Measurements from ENCODE around the gene OLFML2B.

The OLFML2B gene

DNA sequence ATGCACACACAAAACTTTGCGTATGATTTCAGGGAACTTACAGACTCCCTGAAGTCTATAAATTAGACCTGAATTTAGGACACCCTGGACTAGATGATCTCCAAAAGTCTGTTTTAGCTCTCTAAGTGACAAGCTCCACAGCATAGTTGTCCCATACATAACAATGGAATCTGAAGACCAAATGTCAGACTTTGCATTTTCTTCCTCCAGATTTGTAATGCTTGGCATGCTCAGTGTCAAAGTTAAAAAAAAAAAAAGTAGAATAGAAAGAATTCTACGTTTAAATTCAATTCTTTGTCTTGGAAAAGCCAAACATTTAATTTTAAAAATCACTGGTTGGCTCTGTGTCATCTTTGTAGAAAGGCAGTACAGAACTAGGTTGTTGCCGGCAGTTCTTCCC is 66.7 kb downstream of the OLFML2B start:
- H3K4me1 ChIP-seq (ENCODE audit: control insufficient read depth, insufficient read depth, low read length): peaks cover 3% of the 10 kb centered on the region

DNA sequence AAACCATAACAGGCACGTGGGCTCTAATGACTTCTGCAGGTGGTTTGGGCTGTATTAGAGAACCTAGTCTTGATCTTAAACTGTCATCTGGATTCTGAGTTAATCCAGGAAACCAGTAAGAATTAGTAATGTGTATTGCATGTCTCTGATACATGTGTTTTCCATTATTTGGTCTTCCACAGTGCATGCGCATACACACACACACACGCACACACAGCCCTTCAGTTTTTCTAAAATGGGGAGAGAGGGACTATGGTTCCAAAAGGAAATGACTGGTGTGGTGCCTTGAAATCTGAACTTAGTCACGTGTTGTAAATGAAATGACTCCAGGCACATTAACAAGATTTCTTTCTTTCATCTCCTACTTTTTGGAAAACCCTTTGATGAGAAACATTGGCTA is 67.6 kb downstream of the OLFML2B start:
- no peaks in the 10 kb centered on the region for H3K9me3 ChIP-seq (ENCODE audit: control insufficient read depth in 2 of 2, low read length in 2 of 2)
- H3K4me3 ChIP-seq (ENCODE audit: low read length in 2 of 2): no peak overlapping the region
- H3K27me3 ChIP-seq (ENCODE audit: control insufficient read depth in 1 of 2, insufficient read depth in 2 of 2, low read length in 2 of 2): no peaks in the 10 kb centered on the region
- H3K27ac ChIP-seq (ENCODE audit: low read length): no peak overlapping the region
- H3K36me3 ChIP-seq (ENCODE audit: control insufficient read depth in 2 of 2, insufficient read depth in 2 of 2, low read length in 2 of 2): peaks cover 6 to 9% of the 10 kb centered on the region in 2 donors
- H3K4me1 ChIP-seq (ENCODE audit: control insufficient read depth, insufficient read depth, low read length): peaks cover 3% of the 10 kb centered on the region
- H3K9ac ChIP-seq (ENCODE audit: low read length in 2 of 2): no peak overlapping the region

More for the DNA sequence above, 66.7 kb downstream of the OLFML2B start:
- no peak overlapping the region for H3K27ac ChIP-seq (ENCODE audit: low read length)
- peaks cover 6 to 9% of the 10 kb centered on the region in 2 donors for H3K36me3 ChIP-seq (ENCODE audit: control insufficient read depth in 2 of 2, insufficient read depth in 2 of 2, low read length in 2 of 2)
- no peak overlapping the region for H3K9ac ChIP-seq (ENCODE audit: low read length in 2 of 2)
- H3K9me3 ChIP-seq (ENCODE audit: control insufficient read depth in 2 of 2, low read length in 2 of 2): no peaks in the 10 kb centered on the region
- no peak overlapping the region for H3K4me3 ChIP-seq (ENCODE audit: low read length in 2 of 2)
- H3K27me3 ChIP-seq (ENCODE audit: control insufficient read depth in 1 of 2, insufficient read depth in 2 of 2, low read length in 2 of 2): no peaks in the 10 kb centered on the region

DNA sequence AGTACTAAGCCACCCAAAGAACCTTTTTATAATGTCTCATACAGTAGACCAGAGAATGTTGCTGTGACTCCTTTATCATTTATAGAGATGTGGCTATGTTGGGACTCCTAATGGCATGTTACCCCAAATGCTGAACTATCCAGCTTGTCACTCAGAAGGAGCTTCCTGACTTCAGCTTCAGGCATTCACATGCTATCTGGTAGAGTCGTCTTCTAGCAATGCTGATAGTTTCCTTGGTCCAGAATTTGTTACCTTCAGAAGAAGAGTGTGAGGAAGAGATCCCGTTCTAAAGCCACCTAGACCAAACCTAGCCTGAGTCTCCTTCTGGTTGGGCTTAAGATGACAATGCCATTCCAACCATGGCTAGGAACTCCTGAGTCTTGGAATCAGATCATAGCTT is 68.1 kb downstream of the OLFML2B start:
- peaks cover 3% of the 10 kb centered on the region for H3K4me1 ChIP-seq (ENCODE audit: control insufficient read depth, insufficient read depth, low read length)
- no peak overlapping the region for H3K4me3 ChIP-seq (ENCODE audit: low read length in 2 of 2)
- no peak overlapping the region for H3K9ac ChIP-seq (ENCODE audit: low read length in 2 of 2)
- H3K36me3 ChIP-seq (ENCODE audit: control insufficient read depth in 2 of 2, insufficient read depth in 2 of 2, low read length in 2 of 2): peaks cover 4 to 9% of the 10 kb centered on the region in 2 donors
- H3K9me3 ChIP-seq (ENCODE audit: control insufficient read depth in 2 of 2, low read length in 2 of 2): no peaks in the 10 kb centered on the region
- no peak overlapping the region for H3K27ac ChIP-seq (ENCODE audit: low read length)
- H3K27me3 ChIP-seq (ENCODE audit: control insufficient read depth in 1 of 2, insufficient read depth in 2 of 2, low read length in 2 of 2): no peaks in the 10 kb centered on the region

DNA sequence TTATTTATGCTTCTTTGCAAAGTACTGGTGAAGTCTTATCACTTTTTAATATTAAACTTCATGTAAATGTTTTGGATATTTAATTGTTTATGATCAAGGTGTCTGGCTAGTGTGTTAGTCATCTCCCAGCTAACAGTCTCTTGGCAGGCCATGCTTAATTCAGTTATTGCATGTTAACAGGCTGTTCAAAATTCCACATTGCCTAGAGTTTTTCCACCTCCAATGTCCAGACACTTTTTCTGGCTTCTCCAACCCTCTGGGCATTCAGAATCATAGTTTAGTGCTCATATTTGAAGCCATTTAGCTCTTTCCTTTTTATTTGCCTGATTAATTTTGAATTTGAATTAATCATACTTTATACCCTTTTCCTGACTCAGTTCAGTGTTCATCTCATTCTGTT is 69.2 kb downstream of the OLFML2B start:
- Histone ChIP-seq H3K36me3 (ENCODE audit: control insufficient read depth in 2 of 2, insufficient read depth in 2 of 2, low read length in 2 of 2) (peaks cover 4 to 9% of the 10 kb centered on the region in 2 donors), H3K4me1 (ENCODE audit: control insufficient read depth, insufficient read depth, low read length) (peaks cover 3% of the 10 kb centered on the region), H3K27ac (ENCODE audit: low read length) (no peak overlapping the region), H3K9me3 (ENCODE audit: control insufficient read depth in 2 of 2, low read length in 2 of 2) (no peaks in the 10 kb centered on the region), H3K4me3 (ENCODE audit: low read length in 2 of 2) (no peak overlapping the region), H3K9ac (ENCODE audit: low read length in 2 of 2) (no peak overlapping the region), H3K27me3 (ENCODE audit: control insufficient read depth in 1 of 2, insufficient read depth in 2 of 2, low read length in 2 of 2) (no peaks in the 10 kb centered on the region)

DNA sequence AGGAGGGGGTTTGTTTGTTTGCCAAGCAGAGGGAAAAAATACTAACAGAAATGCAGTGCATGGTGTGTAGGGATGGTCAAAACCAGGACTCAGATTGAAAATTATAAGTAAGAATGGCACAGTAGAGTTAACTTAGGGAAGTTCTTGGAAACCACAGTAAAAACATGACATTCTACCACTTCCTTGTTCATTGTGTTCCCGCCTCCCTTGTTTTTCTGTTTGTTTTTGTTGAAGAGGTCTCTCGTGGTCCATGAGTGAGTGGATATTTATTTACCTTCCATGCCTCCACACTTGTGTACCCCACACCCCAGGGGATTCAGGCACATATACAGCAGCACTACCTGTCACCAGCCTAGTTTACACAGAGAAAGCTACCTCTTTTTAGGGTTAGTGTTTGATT is 69.6 kb downstream of the OLFML2B start:
- Histone ChIP-seq H3K36me3 (ENCODE audit: control insufficient read depth in 2 of 2, insufficient read depth in 2 of 2, low read length in 2 of 2) (peaks cover 4 to 9% of the 10 kb centered on the region in 2 donors), H3K9me3 (ENCODE audit: control insufficient read depth in 2 of 2, low read length in 2 of 2) (no peaks in the 10 kb centered on the region), H3K4me3 (ENCODE audit: low read length in 2 of 2) (no peak overlapping the region), H3K27ac (ENCODE audit: low read length) (no peak overlapping the region), H3K4me1 (ENCODE audit: control insufficient read depth, insufficient read depth, low read length) (peaks cover 3% of the 10 kb centered on the region), H3K9ac (ENCODE audit: low read length in 2 of 2) (no peak overlapping the region), H3K27me3 (ENCODE audit: control insufficient read depth in 1 of 2, insufficient read depth in 2 of 2, low read length in 2 of 2) (no peaks in the 10 kb centered on the region)

DNA sequence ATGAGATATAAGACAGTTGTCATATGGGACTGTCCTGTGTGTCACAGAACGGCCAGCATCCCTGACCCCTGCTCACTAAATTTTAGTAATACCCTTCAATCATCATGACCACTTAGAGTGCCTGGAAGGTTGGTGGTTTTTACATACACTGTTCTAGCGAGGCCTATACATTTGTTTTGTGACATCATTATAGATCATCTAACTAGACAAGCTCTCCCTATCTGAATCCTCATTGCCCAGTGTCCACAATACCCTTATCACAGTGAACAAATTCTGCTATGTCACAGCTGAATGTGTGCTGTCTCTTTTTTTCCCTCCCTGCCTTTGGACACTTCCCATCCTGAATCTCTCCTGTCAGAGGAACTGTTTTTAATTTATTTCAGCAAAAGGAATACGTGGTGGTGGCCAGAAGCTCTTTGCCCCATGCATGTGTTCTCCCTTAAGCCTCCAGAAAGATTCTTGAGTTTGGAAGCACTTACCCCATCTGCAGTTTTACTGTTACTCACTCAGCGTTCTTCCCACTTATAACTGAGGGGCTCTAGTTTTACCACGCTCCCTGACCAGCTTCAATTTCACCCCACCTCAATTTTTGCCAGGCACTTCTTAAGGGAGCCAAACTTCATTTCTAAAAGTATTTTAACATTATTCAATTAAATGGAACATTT is 70.3 kb downstream of the OLFML2B start:
- Histone ChIP-seq H3K9me3 (ENCODE audit: control insufficient read depth in 2 of 2, low read length in 2 of 2) (no peaks in the 10 kb centered on the region), H3K27me3 (ENCODE audit: control insufficient read depth in 1 of 2, insufficient read depth in 2 of 2, low read length in 2 of 2) (no peaks in the 10 kb centered on the region), H3K36me3 (ENCODE audit: control insufficient read depth in 2 of 2, insufficient read depth in 2 of 2, low read length in 2 of 2) (peaks cover 0 to 4% of the 10 kb centered on the region in 2 donors), H3K9ac (ENCODE audit: low read length in 2 of 2) (no peak overlapping the region), H3K4me3 (ENCODE audit: low read length in 2 of 2) (no peak overlapping the region), H3K4me1 (ENCODE audit: control insufficient read depth, insufficient read depth, low read length) (peaks cover 3% of the 10 kb centered on the region), H3K27ac (ENCODE audit: low read length) (no peak overlapping the region)

DNA sequence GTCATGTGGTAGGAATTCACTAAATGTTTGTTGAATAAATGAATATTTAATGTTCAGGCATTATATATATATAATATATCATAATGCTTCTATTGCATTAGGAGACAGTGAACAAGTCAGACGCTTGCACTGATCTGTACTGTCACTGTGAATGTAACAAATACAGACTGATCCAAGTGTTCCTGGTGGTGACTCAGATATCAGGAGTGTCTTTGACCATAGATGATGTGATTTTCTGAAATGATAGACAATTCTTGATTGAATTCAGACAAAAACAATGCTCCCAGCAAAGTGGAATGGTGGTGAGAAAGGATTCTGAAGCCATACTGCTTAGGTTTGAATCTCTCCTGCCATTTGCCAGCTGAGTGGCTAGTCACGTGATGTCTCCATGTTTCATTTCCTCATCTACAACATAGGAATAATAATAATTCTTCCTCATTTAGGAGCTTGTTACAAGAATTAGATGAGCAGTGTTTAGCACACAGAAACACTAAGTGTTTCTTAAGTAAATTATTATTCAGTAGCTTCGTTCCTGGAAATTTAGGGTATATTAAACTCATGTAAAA is 71.0 kb downstream of the OLFML2B start:
- H3K9ac ChIP-seq (ENCODE audit: low read length in 2 of 2): no peak overlapping the region
- no peaks in the 10 kb centered on the region for H3K9me3 ChIP-seq (ENCODE audit: control insufficient read depth in 2 of 2, low read length in 2 of 2)
- H3K4me1 ChIP-seq (ENCODE audit: control insufficient read depth, insufficient read depth, low read length): peaks cover 3% of the 10 kb centered on the region
- no peak overlapping the region for H3K27ac ChIP-seq (ENCODE audit: low read length)
- no peaks in the 10 kb centered on the region for H3K27me3 ChIP-seq (ENCODE audit: control insufficient read depth in 1 of 2, insufficient read depth in 2 of 2, low read length in 2 of 2)
- H3K36me3 ChIP-seq (ENCODE audit: control insufficient read depth in 2 of 2, insufficient read depth in 2 of 2, low read length in 2 of 2): no peaks in the 10 kb centered on the region
- no peak overlapping the region for H3K4me3 ChIP-seq (ENCODE audit: low read length in 2 of 2)

DNA sequence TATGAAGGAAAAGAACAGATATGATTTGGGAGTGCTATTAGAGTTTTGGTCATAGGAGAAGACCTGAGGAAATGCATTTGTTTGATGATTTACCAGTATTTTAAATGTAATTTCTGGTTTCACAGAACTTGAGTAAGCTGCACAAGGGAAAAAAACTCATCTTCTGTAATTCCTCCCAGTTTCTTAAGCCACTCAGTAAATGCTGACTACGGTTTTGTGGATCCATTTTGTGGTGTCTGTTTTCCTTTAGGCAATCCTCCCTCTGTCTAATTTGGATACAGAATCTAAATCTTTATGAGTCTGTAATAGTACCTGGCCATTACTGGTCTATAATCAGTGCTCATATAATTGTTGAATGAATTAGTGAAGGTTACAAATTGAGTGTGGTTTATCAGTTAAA is 72.0 kb downstream of the OLFML2B start:
- Histone ChIP-seq H3K4me3 (ENCODE audit: low read length in 2 of 2) (no peak overlapping the region), H3K27ac (ENCODE audit: low read length) (no peak overlapping the region), H3K27me3 (ENCODE audit: control insufficient read depth in 1 of 2, insufficient read depth in 2 of 2, low read length in 2 of 2) (no peaks in the 10 kb centered on the region), H3K4me1 (ENCODE audit: control insufficient read depth, insufficient read depth, low read length) (peaks cover 3% of the 10 kb centered on the region), H3K9ac (ENCODE audit: low read length in 2 of 2) (no peak overlapping the region), H3K36me3 (ENCODE audit: control insufficient read depth in 2 of 2, insufficient read depth in 2 of 2, low read length in 2 of 2) (no peaks in the 10 kb centered on the region), H3K9me3 (ENCODE audit: control insufficient read depth in 2 of 2, low read length in 2 of 2) (no peaks in the 10 kb centered on the region)

DNA sequence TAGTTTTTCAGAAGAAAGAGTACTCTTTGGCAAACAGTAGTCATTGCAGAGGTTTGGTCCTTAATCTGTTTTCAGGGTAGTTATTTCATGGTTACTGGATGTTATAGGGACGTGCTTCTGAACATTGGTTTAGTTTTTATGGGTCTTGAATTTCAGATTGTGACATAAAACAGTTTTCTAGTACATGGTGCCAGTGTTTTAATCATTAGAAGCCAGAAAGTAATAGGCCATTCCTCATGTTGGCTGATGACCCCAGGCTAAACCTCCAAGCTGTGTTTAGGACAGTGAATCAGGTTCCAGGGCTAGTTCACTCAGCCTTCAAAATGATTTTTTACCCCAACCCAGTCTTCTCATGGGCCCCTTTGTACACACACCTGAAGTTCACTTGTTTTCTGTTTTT is 73.3 kb downstream of the OLFML2B start:
- no peak overlapping the region for H3K27ac ChIP-seq (ENCODE audit: low read length)
- no peak overlapping the region for H3K4me3 ChIP-seq (ENCODE audit: low read length in 2 of 2)
- peaks cover 3% of the 10 kb centered on the region for H3K4me1 ChIP-seq (ENCODE audit: control insufficient read depth, insufficient read depth, low read length)
- H3K9ac ChIP-seq (ENCODE audit: low read length in 2 of 2): no peak overlapping the region
- H3K36me3 ChIP-seq (ENCODE audit: control insufficient read depth in 2 of 2, insufficient read depth in 2 of 2, low read length in 2 of 2): no peaks in the 10 kb centered on the region
- H3K9me3 ChIP-seq (ENCODE audit: control insufficient read depth in 2 of 2, low read length in 2 of 2): no peaks in the 10 kb centered on the region
- H3K27me3 ChIP-seq (ENCODE audit: control insufficient read depth in 1 of 2, insufficient read depth in 2 of 2, low read length in 2 of 2): no peaks in the 10 kb centered on the region

DNA sequence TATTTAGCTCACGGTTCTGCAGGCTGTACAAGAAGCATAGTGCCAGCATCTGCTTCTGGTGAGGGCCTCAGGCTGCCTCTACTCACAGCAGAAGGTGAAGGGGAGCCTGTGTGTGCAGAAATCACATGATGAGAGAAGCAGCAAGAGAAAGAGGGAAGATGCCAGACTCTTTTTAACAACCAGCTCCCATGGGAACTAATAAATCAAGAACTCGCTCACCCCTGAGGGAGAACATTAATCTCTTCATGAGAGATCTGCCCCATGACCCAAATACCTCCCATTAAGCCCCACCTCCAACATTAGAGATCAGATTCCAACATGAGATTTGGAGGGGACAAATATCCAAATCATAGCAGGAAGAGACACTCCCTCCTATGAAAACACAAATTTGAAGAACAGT is 74.1 kb downstream of the OLFML2B start:
- Histone ChIP-seq H3K27me3 (ENCODE audit: control insufficient read depth in 1 of 2, insufficient read depth in 2 of 2, low read length in 2 of 2) (no peaks in the 10 kb centered on the region), H3K9ac (ENCODE audit: low read length in 2 of 2) (no peak overlapping the region), H3K4me1 (ENCODE audit: control insufficient read depth, insufficient read depth, low read length) (peaks cover 3% of the 10 kb centered on the region), H3K4me3 (ENCODE audit: low read length in 2 of 2) (no peak overlapping the region), H3K36me3 (ENCODE audit: control insufficient read depth in 2 of 2, insufficient read depth in 2 of 2, low read length in 2 of 2) (peaks cover 0 to 3% of the 10 kb centered on the region in 2 donors), H3K27ac (ENCODE audit: low read length) (no peak overlapping the region), H3K9me3 (ENCODE audit: control insufficient read depth in 2 of 2, low read length in 2 of 2) (no peaks in the 10 kb centered on the region)

DNA sequence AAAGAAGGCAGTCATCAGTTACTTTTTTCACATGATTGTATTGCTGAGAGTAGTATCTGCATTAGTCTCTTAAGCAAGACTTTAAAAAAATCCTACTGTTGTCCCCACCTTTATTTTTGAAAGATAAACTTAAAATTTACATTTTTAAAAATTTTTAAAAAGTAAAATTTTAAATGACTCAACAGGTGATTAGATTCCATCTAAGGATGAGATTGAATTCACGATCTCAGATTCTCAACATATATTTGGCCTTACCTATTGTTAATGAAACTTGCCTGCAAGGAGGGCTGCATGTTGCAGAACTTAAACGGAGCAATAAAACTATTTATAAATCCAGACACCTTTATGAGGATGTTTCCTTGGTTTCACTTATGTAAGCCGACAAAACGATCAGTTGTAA is 75.2 kb downstream of the OLFML2B start:
- Histone ChIP-seq H3K36me3 (ENCODE audit: control insufficient read depth in 2 of 2, insufficient read depth in 2 of 2, low read length in 2 of 2) (peaks cover 2 to 3% of the 10 kb centered on the region in 2 donors), H3K27ac (ENCODE audit: low read length) (no peak overlapping the region), H3K4me3 (ENCODE audit: low read length in 2 of 2) (no peak overlapping the region), H3K9me3 (ENCODE audit: control insufficient read depth in 2 of 2, low read length in 2 of 2) (no peaks in the 10 kb centered on the region), H3K4me1 (ENCODE audit: control insufficient read depth, insufficient read depth, low read length) (no peaks in the 10 kb centered on the region), H3K9ac (ENCODE audit: low read length in 2 of 2) (no peak overlapping the region), H3K27me3 (ENCODE audit: control insufficient read depth in 1 of 2, insufficient read depth in 2 of 2, low read length in 2 of 2) (no peaks in the 10 kb centered on the region)
